Heart left ventricle (tissue), 13 donors: ENCODE results near the gene CIT.

Source experiments
- CTCF ChIP-seq, 12 donors: fragments of 200-600 bp; sonication (generic) in 4 of 12; IDR thresholded peaks; one replicate each; pipeline versions ENCODE4 v1.5.0 to v1.8.0; 2018 to 2022; ENCODE audit warnings: antibody characterized with exemption in 12 of 12, mild to moderate bottlenecking in 5 of 12
- POLR2A ChIP-seq, 2 donors: fragments of 450-650 bp; IDR thresholded peaks; one replicate each; pipeline ENCODE4 v1.6.1; 2017; ENCODE audit warnings: antibody characterized with exemption in 2 of 2, mild to moderate bottlenecking in 2 of 2, moderate library complexity in 2 of 2
- donor health status: ischemic (EF 13 %, LVEDD 7.1; RV severe dilation, severe dysfunction).
- donor health status: DM: no; HTN: yes; CAD: no.
- donor health status: DM: no; HTN: no; CAD: no.
- donor health status: ischemic (EF 25% LVEDD 6.9; RV normal size, moderate dysfunction).
- donor health status: ischemic (EF 25% LVEDD 5.7; RV mildly dilated, moderate dysfunction).
- donor health status: ischemic (EF 35%, LVEDD 5.7; RV mildly dilated, moderate dysfunction).
- donor health status: nonischemic (EF 11% LVEDD 7.7; RV severe dilation, severe dysfunction).
- donor health status: DM: yes; HTN: yes; CAD: no.
- donor health status: PGD.
- donor health status: ischemic (EF 29% LVEDD 5.4; RV normal size, mild dysfunction).
- donor health status: nonischemic (EF 23%, LVEDD 6.1; RV moderate dilation, normal function).

- TF ChIP-seq CTCF (IDR thresholded peaks at IDR 0.05) (no peak), POLR2A (IDR thresholded peaks at IDR 0.05) (no peak)
Measured at GRCh38 chr12:119666226-119666795, 210.8 kb downstream of the CIT start.
